ENCODE results near the gene PLPP7. TPM values are rescaled to one million over a fixed set of nuclear protein-coding genes. Genes with fewer than 3 reads are reported as not detected.
"Not testable (repeated sequence)": the region's sequence is repeated elsewhere in the genome, so short reads cannot be mapped to it uniquely, and the experiment has no call there.

The PLPP7 gene
- total RNA-seq, 1 donor from 2014 or later: not detected

DNA sequence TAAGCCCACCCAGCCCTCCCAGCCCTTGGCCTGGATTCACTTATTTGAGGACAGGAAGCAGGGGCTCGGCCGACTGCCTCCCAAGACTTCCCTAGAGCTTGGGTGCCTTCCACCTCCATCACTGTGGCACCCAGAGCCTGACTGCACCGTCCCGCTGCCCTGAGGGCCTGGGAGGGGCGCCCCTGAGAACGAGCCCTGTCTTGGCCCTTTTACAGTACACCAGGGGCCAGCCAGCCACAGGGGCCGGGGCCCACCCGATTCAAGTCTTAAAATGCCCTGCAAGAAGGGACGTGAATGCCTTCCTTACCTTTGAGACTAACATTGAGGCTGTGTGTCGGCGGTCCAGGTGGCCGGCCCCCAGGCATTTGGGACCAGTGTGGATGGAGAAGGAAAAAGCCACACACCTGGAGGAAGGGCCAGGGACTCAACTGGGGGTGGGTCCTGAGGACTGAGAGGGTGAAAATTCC is 30.1 kb upstream of the PLPP7 start:
- no peak for DNase-seq (ENCODE audit: low spot score)
- no peak overlapping the region for H3K4me3 Mint-ChIP-seq (ENCODE audit: low read depth)
- peak overlapping the region; percentile 28 for H3K27ac Mint-ChIP-seq
- intact Hi-C loops (cut with micrococcal nuclease): loop anchor here (10.0 kb wide), 1 partner anchor 1095 kb away; the partner anchor contains the start of gene SETX
- peaks cover 59% of the 10 kb centered on the region for H3K36me3 Mint-ChIP-seq (ENCODE audit: low read depth)
- H3K27me3 Mint-ChIP-seq (ENCODE audit: low read depth): no peaks in the 10 kb centered on the region
- no peaks in the 10 kb centered on the region for H3K9me3 Mint-ChIP-seq
- H3K4me1 Mint-ChIP-seq (ENCODE audit: low read depth): peaks cover 34% of the 10 kb centered on the region

DNA sequence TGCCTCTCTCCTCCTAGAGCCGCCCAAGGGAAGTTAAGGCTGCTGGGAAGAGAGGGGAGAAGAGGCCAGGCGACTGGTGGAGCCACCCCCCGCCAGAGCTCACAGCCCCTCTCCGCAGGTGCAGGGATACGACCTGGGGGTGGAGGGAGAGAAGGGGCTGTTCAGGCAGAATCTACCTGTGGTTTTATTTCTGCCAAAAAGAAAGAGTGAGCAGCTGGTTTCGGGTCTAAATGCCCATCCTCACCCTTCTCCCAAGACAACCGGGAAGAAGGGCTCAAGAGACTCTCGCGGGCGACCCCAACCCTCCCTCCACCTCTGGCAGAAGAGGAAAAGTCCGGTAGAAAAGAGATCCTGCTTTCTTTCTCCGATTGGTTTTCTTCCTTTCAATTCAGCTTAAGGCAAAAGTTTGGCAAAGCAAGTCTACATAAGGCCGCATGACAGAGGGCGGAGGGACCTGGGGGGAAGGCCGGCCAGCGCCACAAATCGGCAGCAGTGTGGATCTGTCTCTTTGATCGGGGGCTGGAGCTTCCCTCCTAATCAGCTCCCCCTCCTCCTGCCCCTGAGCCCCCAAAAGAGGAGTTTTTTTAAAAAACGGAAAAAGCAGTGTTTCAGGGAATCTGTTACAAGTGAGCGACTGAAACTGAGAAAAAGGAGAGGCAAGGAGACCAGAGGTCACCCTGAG is 29.5 kb upstream of the PLPP7 start:
- intact Hi-C loops (cut with micrococcal nuclease): loop anchor here (10.0 kb wide), 1 partner anchor 1095 kb away; the partner anchor contains the start of gene SETX
- H3K9me3 Mint-ChIP-seq: no peaks in the 10 kb centered on the region
- peak overlapping the region; percentile 28 for H3K27ac Mint-ChIP-seq
- no peak for DNase-seq (ENCODE audit: low spot score)
- H3K36me3 Mint-ChIP-seq (ENCODE audit: low read depth): peaks cover 65% of the 10 kb centered on the region
- no peak overlapping the region for H3K4me3 Mint-ChIP-seq (ENCODE audit: low read depth)
- peaks cover 38% of the 10 kb centered on the region for H3K4me1 Mint-ChIP-seq (ENCODE audit: low read depth)
- no peaks in the 10 kb centered on the region for H3K27me3 Mint-ChIP-seq (ENCODE audit: low read depth)

- no peak for DNase-seq (ENCODE audit: low spot score)
- peaks cover 41% of the 10 kb centered on the region for H3K4me1 Mint-ChIP-seq (ENCODE audit: low read depth)
- peaks cover 67% of the 10 kb centered on the region for H3K36me3 Mint-ChIP-seq (ENCODE audit: low read depth)
- no peaks in the 10 kb centered on the region for H3K9me3 Mint-ChIP-seq
- H3K27ac Mint-ChIP-seq: peak overlapping the region; percentile 22
- H3K4me3 Mint-ChIP-seq (ENCODE audit: low read depth): no peak overlapping the region
- H3K27me3 Mint-ChIP-seq (ENCODE audit: low read depth): no peaks in the 10 kb centered on the region
- intact Hi-C loops (cut with micrococcal nuclease): no loop called here
Measured at GRCh38 chr9:131260751-131261452, 28.6 kb upstream of the PLPP7 start.

DNA sequence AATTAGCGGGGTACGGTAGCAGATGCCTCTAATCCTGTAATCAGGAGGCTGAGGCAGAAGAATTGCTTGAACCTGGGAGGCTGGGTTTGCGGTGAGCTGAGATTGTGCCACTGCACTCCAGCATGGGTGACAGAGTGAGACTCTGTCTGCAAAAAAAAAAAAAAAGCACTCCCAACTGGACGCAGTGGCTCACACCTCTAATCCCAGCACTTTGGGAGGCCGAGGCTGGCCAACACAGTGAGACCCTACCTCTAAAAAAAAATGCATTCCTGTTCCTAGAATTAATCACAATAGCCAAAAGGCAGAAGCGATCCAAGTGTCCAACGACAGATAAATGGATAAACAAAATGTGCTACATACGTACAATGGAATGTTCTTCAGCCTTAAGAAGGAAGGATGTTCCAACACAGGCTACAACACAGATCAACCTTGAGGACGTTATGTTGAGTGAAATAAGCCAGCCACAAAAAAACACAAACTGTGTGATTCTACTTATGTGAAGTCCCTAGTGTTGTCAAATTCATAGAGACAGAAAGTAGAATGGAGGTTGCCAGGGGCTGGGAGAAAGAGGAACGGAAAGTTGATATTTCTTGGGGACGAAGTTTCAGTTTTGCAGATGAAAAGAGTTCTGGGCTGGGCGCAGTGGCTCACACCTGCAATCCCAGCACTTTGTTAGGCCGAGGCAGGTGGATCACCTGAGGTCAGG is 27.0 kb upstream of the PLPP7 start:
- intact Hi-C loops (cut with micrococcal nuclease): no loop called here
- H3K27me3 Mint-ChIP-seq (ENCODE audit: low read depth): no peaks in the 10 kb centered on the region
- peak overlapping the region; percentile 40 for H3K27ac Mint-ChIP-seq
- peaks cover 47% of the 10 kb centered on the region for H3K4me1 Mint-ChIP-seq (ENCODE audit: low read depth)
- no peaks in the 10 kb centered on the region for H3K9me3 Mint-ChIP-seq
- no peak for DNase-seq (ENCODE audit: low spot score)
- peaks cover 77% of the 10 kb centered on the region for H3K36me3 Mint-ChIP-seq (ENCODE audit: low read depth)
- peak overlapping the region; percentile 7 for H3K4me3 Mint-ChIP-seq (ENCODE audit: low read depth)

GRCh38 chr9:131263033-131263343 is 26.5 kb upstream of the PLPP7 start:
- Mint-ChIP-seq H3K4me1 (ENCODE audit: low read depth) (peaks cover 46% of the 10 kb centered on the region), H3K27ac (peak overlapping the region; percentile 40), H3K36me3 (ENCODE audit: low read depth) (peaks cover 73% of the 10 kb centered on the region)
- DNase-seq (ENCODE audit: low spot score); H3K4me3 Mint-ChIP-seq (ENCODE audit: low read depth); H3K9me3 Mint-ChIP-seq; H3K27me3 Mint-ChIP-seq (ENCODE audit: low read depth); intact Hi-C loops (cut with micrococcal nuclease): not testable (repeated sequence)

DNA sequence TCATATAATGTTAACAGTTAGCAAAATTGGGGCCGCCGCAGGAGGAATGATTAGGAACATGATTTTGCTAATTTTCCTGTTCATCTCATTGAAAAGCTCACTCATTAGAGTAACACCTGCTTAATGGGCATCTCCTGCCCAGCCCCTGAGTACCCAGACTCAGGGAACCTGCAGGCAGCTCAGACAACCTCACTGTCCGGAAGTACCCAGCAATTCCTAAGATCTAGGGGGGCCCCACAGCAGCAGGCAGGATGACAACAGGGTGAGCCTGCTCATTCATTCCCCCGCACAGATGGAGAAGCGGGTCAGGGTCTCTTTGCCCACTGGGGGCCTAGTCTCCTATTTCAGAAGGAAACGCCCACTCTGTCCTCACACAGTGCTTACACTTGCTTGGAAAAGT is 25.8 kb upstream of the PLPP7 start:
- no peaks in the 10 kb centered on the region for H3K9me3 Mint-ChIP-seq

GRCh38 chr9:131264231-131264630 is 25.3 kb upstream of the PLPP7 start:
- intact Hi-C loops (cut with micrococcal nuclease): no loop called here
- H3K36me3 Mint-ChIP-seq (ENCODE audit: low read depth): peaks cover 69% of the 10 kb centered on the region
- H3K4me3 Mint-ChIP-seq (ENCODE audit: low read depth): peak overlapping the region; percentile 33
- no peaks in the 10 kb centered on the region for H3K9me3 Mint-ChIP-seq
- H3K27me3 Mint-ChIP-seq (ENCODE audit: low read depth): no peaks in the 10 kb centered on the region
- H3K4me1 Mint-ChIP-seq (ENCODE audit: low read depth): peaks cover 51% of the 10 kb centered on the region
- H3K27ac Mint-ChIP-seq: peak overlapping the region; percentile 81
- DNase-seq (ENCODE audit: low spot score): no peak

More for the DNA sequence above, 25.8 kb upstream of the PLPP7 start:
- peak overlapping the region; percentile 37 for H3K4me3 Mint-ChIP-seq (ENCODE audit: low read depth)
- no peak for DNase-seq (ENCODE audit: low spot score)
- peaks cover 71% of the 10 kb centered on the region for H3K36me3 Mint-ChIP-seq (ENCODE audit: low read depth)
- H3K4me1 Mint-ChIP-seq (ENCODE audit: low read depth): peaks cover 48% of the 10 kb centered on the region
- H3K27me3 Mint-ChIP-seq (ENCODE audit: low read depth): no peaks in the 10 kb centered on the region
- intact Hi-C loops (cut with micrococcal nuclease): no loop called here
- peak overlapping the region; percentile 81 for H3K27ac Mint-ChIP-seq

GRCh38 chr9:131266266-131267229 is 23.0 kb upstream of the PLPP7 start:
- H3K36me3 Mint-ChIP-seq (ENCODE audit: low read depth): peaks cover 64% of the 10 kb centered on the region
- peaks cover 67% of the 10 kb centered on the region for H3K4me1 Mint-ChIP-seq (ENCODE audit: low read depth)
- DNase-seq (ENCODE audit: low spot score): no peak
- H3K27ac Mint-ChIP-seq: peak overlapping the region; percentile 97
- H3K9me3 Mint-ChIP-seq: no peaks in the 10 kb centered on the region
- no peaks in the 10 kb centered on the region for H3K27me3 Mint-ChIP-seq (ENCODE audit: low read depth)
- peak overlapping the region; percentile 75 for H3K4me3 Mint-ChIP-seq (ENCODE audit: low read depth)
- intact Hi-C loops (cut with micrococcal nuclease): no loop called here

GRCh38 chr9:131270171-131271015 is 19.1 kb upstream of the PLPP7 start:
- DNase-seq (ENCODE audit: low spot score): peak; percentile 45
- Mint-ChIP-seq H3K4me1 (ENCODE audit: low read depth) (peaks cover 58% of the 10 kb centered on the region), H3K4me3 (ENCODE audit: low read depth) (peak overlapping the region; percentile 100), H3K27me3 (ENCODE audit: low read depth) (no peaks in the 10 kb centered on the region), H3K27ac (peak overlapping the region; percentile 97), H3K36me3 (ENCODE audit: low read depth) (peaks cover 67% of the 10 kb centered on the region), H3K9me3 (no peaks in the 10 kb centered on the region)
- intact Hi-C loops (cut with micrococcal nuclease): loop anchor here (2.0 to 10.0 kb wide), 4 partner anchors 18 to 1236 kb away; no protein-coding TSS in a partner anchor

DNA sequence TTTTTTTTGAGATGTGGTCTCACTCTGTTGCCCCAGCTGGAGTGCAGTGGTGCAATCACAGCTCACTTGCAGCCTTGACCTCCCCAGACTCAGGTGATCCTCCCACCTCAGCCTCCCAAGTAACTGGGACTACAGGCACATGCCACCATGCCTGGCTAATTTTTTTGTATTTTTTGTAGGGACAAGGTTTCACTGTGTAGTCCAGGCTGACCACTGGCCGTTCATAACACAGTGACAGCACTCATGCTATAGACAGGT is 18.6 kb upstream of the PLPP7 start:
- intact Hi-C loops (cut with micrococcal nuclease): loop anchor here (2.0 to 10.0 kb wide), 4 partner anchors 18 to 1236 kb away; no protein-coding TSS in a partner anchor
- H3K4me1 Mint-ChIP-seq (ENCODE audit: low read depth): peaks cover 54% of the 10 kb centered on the region
- peak overlapping the region; percentile 97 for H3K27ac Mint-ChIP-seq
- peak overlapping the region; percentile 100 for H3K4me3 Mint-ChIP-seq (ENCODE audit: low read depth)
- H3K9me3 Mint-ChIP-seq; DNase-seq (ENCODE audit: low spot score); H3K27me3 Mint-ChIP-seq (ENCODE audit: low read depth): not testable (repeated sequence)
- peaks cover 72% of the 10 kb centered on the region for H3K36me3 Mint-ChIP-seq (ENCODE audit: low read depth)

GRCh38 chr9:131271506-131271931 is 18.0 kb upstream of the PLPP7 start:
- DNase-seq (ENCODE audit: low spot score): no peak
- Mint-ChIP-seq H3K4me1 (ENCODE audit: low read depth) (peaks cover 48% of the 10 kb centered on the region), H3K27me3 (ENCODE audit: low read depth) (no peaks in the 10 kb centered on the region), H3K9me3 (no peaks in the 10 kb centered on the region), H3K4me3 (ENCODE audit: low read depth) (peak overlapping the region; percentile 100), H3K27ac (peak overlapping the region; percentile 97), H3K36me3 (ENCODE audit: low read depth) (peaks cover 71% of the 10 kb centered on the region)
- intact Hi-C loops (cut with micrococcal nuclease): loop anchor here (2.0 to 10.0 kb wide), 4 partner anchors 19 to 1237 kb away; no protein-coding TSS in a partner anchor
